ENCODE results near the gene MARS2. TPM values are rescaled to one million over a fixed set of nuclear protein-coding genes. Genes with fewer than 3 reads are reported as not detected.

Gene MARS2
- total and polyA plus RNA-seq, 4 donors = 1.9 to 7.2 (median 5.6) TPM

DNA sequence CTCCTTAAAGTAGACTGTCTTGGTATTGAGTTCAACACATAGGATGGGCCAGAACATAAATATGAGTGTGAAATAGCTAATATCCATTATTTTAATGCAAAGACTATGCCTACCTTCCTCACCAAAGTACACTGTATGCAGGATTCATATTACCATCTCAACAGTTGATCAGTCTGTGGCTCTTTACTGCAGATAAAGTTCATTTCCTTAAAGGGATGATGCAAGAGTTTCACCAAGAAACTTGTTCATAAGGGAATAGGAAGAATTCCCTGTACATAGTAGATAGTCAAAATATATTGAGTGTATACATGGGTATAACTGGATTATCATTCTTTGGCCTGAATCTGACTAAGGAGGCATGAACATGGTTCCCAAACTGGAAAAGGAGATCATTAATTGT, 35.0 kb downstream of the MARS2 start:
- Histone ChIP-seq H3K4me3 (no peak overlapping the region), H3K27ac (ENCODE audit: low read depth in 1 of 2, low read length in 1 of 2) (no peak overlapping the region), H3K4me1 (ENCODE audit: control insufficient read depth in 5 of 5, insufficient read depth in 5 of 5, low read length in 5 of 5) (no peaks in the 10 kb centered on the region), H3K9me3 (ENCODE audit: control insufficient read depth in 4 of 4, insufficient read depth in 3 of 4, low read length in 3 of 4) (no peaks in the 10 kb centered on the region), H3K36me3 (ENCODE audit: control insufficient read depth in 4 of 4, insufficient read depth in 4 of 4, low read length in 4 of 4) (no peaks in the 10 kb centered on the region), H3K27me3 (ENCODE audit: control insufficient read depth in 3 of 3, insufficient read depth in 3 of 3, low read length in 2 of 3) (no peaks in the 10 kb centered on the region), H3K9ac (ENCODE audit: insufficient read depth in 1 of 2, low read length in 2 of 2) (no peak overlapping the region)
- DNase-seq (no peak), ATAC-seq (ENCODE audit: insufficient read depth, low FRiP score) (no peak)
- TF ChIP-seq, protein P1, sequence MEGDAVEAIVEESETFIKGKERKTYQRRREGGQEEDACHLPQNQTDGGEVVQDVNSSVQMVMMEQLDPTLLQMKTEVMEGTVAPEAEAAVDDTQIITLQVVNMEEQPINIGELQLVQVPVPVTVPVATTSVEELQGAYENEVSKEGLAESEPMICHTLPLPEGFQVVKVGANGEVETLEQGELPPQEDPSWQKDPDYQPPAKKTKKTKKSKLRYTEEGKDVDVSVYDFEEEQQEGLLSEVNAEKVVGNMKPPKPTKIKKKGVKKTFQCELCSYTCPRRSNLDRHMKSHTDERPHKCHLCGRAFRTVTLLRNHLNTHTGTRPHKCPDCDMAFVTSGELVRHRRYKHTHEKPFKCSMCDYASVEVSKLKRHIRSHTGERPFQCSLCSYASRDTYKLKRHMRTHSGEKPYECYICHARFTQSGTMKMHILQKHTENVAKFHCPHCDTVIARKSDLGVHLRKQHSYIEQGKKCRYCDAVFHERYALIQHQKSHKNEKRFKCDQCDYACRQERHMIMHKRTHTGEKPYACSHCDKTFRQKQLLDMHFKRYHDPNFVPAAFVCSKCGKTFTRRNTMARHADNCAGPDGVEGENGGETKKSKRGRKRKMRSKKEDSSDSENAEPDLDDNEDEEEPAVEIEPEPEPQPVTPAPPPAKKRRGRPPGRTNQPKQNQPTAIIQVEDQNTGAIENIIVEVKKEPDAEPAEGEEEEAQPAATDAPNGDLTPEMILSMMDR (IDR thresholded peaks at IDR 0.05; ENCODE audit: control extremely low read depth, extremely low read depth) = no peak

Other genes starting within 250 kb of the MARS2 start
- 100 to 1,000 TPM; 173 to 416 TPM for gene HSPD1, start 205.5 kb upstream of the MARS2 start, total RNA-seq
- gene HSPD1, start 205.5 kb upstream of the MARS2 start, polyA plus RNA-seq = 100 to 1,000 TPM; 154 to 204 TPM
- gene HSPE1, start 205.0 kb upstream of the MARS2 start, total RNA-seq = 100 to 1,000 TPM in 1 of 2 donors, 10 to 100 TPM in 1; 64.6 to 154 TPM
- 100 to 1,000 TPM; 150 to 332 TPM for gene HSPE1, start 205.0 kb upstream of the MARS2 start, polyA plus RNA-seq
- gene MOB4, start 189.3 kb upstream of the MARS2 start, total RNA-seq = 10 to 100 TPM; 18.9 to 48.1 TPM
- 10 to 100 TPM; 23.8 to 28.2 TPM for gene MOB4, start 189.3 kb upstream of the MARS2 start, polyA plus RNA-seq
- gene RFTN2, start 29.8 kb upstream of the MARS2 start, total RNA-seq = 10 to 100 TPM in 1 of 2 donors, 1 to 10 TPM in 1; 3.2 to 22.6 TPM
- under 1 TPM; 0.40 to 0.83 TPM for gene RFTN2, start 29.8 kb upstream of the MARS2 start, polyA plus RNA-seq
- gene BOLL, start 80.0 kb downstream of the MARS2 start, total RNA-seq = not detected
- not detected for gene BOLL, start 80.0 kb downstream of the MARS2 start, polyA plus RNA-seq
- 10 to 100 TPM in 1 of 2 donors, 1 to 10 TPM in 1; 4.0 to 13.0 TPM for gene PLCL1, start 99.2 kb downstream of the MARS2 start, total RNA-seq
- 1 to 10 TPM; 1.1 to 1.8 TPM for gene PLCL1, start 99.2 kb downstream of the MARS2 start, polyA plus RNA-seq